SK-N-MC (cell line): ENCODE data around the gene C10orf95.

Experiments used
- EZH2 ChIP-seq: fragments of 200-600 bp; sonication (generic); IDR thresholded peaks from one replicate; pipeline ENCODE4 v1.6.1; 2017; ENCODE audit warnings: antibody characterized with exemption
- FOXP2 ChIP-seq: optimal IDR thresholded peaks from 2 replicates; pipeline ENCODE3; 2011; ENCODE audit warnings: mild to moderate bottlenecking, moderate library complexity; ENCODE audit not compliant: insufficient read depth; ENCODE audit errors: extremely low read length, control extremely low read depth
- POLR2AphosphoS5 ChIP-seq: IDR thresholded peaks from 2 replicates; pipeline ENCODE4 v1.6.1; 2012; ENCODE audit warnings: mild to moderate bottlenecking, low read depth, low read length, borderline replicate concordance

DNA sequence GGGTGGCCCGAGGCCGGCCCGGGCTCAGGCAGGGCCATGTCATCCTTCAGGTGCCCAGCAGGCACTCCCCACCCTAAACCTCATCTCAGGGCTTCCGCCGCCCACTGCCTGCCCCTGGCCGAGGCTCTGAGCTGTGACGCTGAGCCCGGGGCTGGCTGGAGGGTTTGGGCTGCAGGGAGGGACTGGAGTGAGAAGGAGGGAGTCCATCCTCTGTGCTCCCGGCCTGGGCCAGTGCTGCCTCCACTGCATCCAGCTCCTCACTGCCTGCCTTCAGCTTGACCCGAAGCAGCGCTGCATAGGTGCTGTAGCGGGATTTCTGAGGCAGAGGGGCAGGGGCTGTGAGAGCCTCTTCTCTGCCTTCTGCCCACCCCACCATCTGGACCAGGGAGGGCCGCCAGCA is 48.2 kb downstream of the C10orf95 start:
- TF ChIP-seq POLR2AphosphoS5 (no peak), EZH2 (no peak), FOXP2 (no peak)
